ENCODE data around the gene IL1RAPL2. TPM values are rescaled to one million over a fixed set of nuclear protein-coding genes. Genes with fewer than 3 reads are reported as not detected.

Gene IL1RAPL2
- total and polyA plus RNA-seq, 2 of the 8 experiments (the other 6 are each of a cell fraction or from before 2014, with no cell fraction given) = 0.20 to 1.3 TPM

DNA sequence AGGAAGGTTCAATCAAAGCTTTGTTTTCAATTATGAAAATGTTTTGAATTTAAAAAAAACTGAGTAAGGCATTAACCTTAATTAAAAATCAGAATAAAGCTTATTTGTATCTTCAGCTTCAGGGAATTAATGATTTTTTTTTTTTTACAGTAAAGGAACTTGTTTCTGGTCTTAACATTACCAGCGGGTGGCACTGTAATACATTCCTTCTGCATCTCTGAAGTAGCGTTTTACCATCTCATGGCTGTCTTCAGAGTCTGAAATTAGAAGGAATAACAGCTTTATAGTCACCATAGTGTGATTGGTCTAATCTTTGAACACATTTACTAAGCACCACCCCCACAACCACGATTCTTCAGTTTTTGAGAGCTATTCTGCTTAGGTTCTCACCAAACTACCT lies 102.6 kb downstream of the IL1RAPL2 start:
- Histone ChIP-seq H2BK12ac (ENCODE audit: low read depth, low read length) (no peak overlapping the region), H3K9ac (replicated peaks in 1 of 4; ENCODE audit: extremely low read depth in 1 of 4, low read depth in 3 of 4, low read length in 3 of 4) (no peak overlapping the region), H3K79me1 (ENCODE audit: low read depth, low read length) (no peaks in the 10 kb centered on the region), H3K36me3 (ENCODE audit: control insufficient read depth in 2 of 4, insufficient read depth in 4 of 4, low read length in 3 of 4) (no peaks in the 10 kb centered on the region), H3K23ac (ENCODE audit: insufficient read length) (no peak overlapping the region), H4K91ac (replicated peaks; ENCODE audit: insufficient read length, low read length) (no peak overlapping the region), H3K79me2 (ENCODE audit: control insufficient read depth in 1 of 2, insufficient read depth in 2 of 2, low read length in 2 of 2) (no peaks in the 10 kb centered on the region), H3K4me2 (ENCODE audit: insufficient read depth in 1 of 2, low read depth in 2 of 2, low read length in 2 of 2) (no peak overlapping the region), H2BK15ac (ENCODE audit: low read length) (no peak overlapping the region), H3K27ac (ENCODE audit: low read depth, low read length) (no peak overlapping the region), H3K27me3 (replicated peaks in 1 of 4; ENCODE audit: control insufficient read depth in 3 of 4, extremely low read depth in 1 of 4, insufficient read depth in 3 of 4, low read length in 3 of 4) (no peaks in the 10 kb centered on the region), H2BK20ac (ENCODE audit: low read length) (no peak overlapping the region), H2BK5ac (ENCODE audit: low read depth, low read length) (no peak overlapping the region), H2AK5ac (ENCODE audit: low read depth, low read length) (no peak overlapping the region), H3K9me3 (ENCODE audit: insufficient read depth in 2 of 2, low read depth in 1 of 2, low read length in 1 of 2) (no peaks in the 10 kb centered on the region), H3K4ac (replicated peaks; ENCODE audit: insufficient read length, low read depth, low read length) (no peak overlapping the region), H3K14ac (ENCODE audit: insufficient read length) (no peak overlapping the region), H2AFZ (ENCODE audit: low read length) (no peak overlapping the region), H4K8ac (ENCODE audit: extremely low read depth, insufficient read depth, low read length) (no peak overlapping the region), H4K20me1 (replicated peaks in 1 of 2; ENCODE audit: control insufficient read depth in 1 of 2, insufficient read depth in 2 of 2, low read length in 2 of 2) (no peaks in the 10 kb centered on the region), H3K23me2 (ENCODE audit: low read depth, low read length) (no peaks in the 10 kb centered on the region), H3K56ac (replicated peaks; ENCODE audit: insufficient read length, low read depth, low read length) (no peak overlapping the region), H2BK120ac (replicated peaks; ENCODE audit: low read depth, low read length) (no peak overlapping the region), H3K4me1 (replicated peaks in 1 of 4; ENCODE audit: control insufficient read depth in 3 of 4, insufficient read depth in 4 of 4, low read length in 3 of 4) (no peaks in the 10 kb centered on the region), H3K18ac (ENCODE audit: extremely low read depth, low read length) (no peak overlapping the region), H3K4me3 (ENCODE audit: extremely low read depth in 1 of 4, insufficient read depth in 2 of 4, low read depth in 3 of 4, low read length in 4 of 4) (no peak overlapping the region), H4K5ac (ENCODE audit: insufficient read length, low read depth, low read length) (no peak overlapping the region)
- CTCF ChIA-PET (ENCODE audit: partially characterized antibody) = interaction anchor here (0.6 to 2.0 kb wide), 13 partner anchors 13 to 1240 kb away, joined by 3 to 6 read pairs (median 3); partner anchors contain the start of gene IL1RAPL2
- DNase-seq (ENCODE audit: low read depth in 1 of 2, low spot score in 2 of 2) (no peak), FAIRE-seq (peak; percentile 82)
- POLR2A ChIA-PET (ENCODE audit: partially characterized antibody) = no interaction called here
- TF ChIP-seq KDM4A (IDR thresholded peaks at IDR 0.05; ENCODE audit: low read depth, low read length, severe bottlenecking) = no peak
- no peak for TF ChIP-seq GABPA (IDR thresholded peaks at IDR 0.05; ENCODE audit: borderline replicate concordance, insufficient read depth, low read length)
- peak; percentile 34 to 41 for TF ChIP-seq RAD21 (IDR thresholded peaks at IDR 0.05 in 1 of 2, conservative IDR thresholded peaks at IDR 0.05 in 1 of 2; ENCODE audit: low read depth in 2 of 2, low read length in 2 of 2)
- TF ChIP-seq, protein P1, sequence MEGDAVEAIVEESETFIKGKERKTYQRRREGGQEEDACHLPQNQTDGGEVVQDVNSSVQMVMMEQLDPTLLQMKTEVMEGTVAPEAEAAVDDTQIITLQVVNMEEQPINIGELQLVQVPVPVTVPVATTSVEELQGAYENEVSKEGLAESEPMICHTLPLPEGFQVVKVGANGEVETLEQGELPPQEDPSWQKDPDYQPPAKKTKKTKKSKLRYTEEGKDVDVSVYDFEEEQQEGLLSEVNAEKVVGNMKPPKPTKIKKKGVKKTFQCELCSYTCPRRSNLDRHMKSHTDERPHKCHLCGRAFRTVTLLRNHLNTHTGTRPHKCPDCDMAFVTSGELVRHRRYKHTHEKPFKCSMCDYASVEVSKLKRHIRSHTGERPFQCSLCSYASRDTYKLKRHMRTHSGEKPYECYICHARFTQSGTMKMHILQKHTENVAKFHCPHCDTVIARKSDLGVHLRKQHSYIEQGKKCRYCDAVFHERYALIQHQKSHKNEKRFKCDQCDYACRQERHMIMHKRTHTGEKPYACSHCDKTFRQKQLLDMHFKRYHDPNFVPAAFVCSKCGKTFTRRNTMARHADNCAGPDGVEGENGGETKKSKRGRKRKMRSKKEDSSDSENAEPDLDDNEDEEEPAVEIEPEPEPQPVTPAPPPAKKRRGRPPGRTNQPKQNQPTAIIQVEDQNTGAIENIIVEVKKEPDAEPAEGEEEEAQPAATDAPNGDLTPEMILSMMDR (IDR thresholded peaks at IDR 0.05; ENCODE audit: control extremely low read depth in 1 of 3, insufficient read depth in 1 of 3, low read depth in 1 of 3, low read length in 3 of 3) = peak in 2 of 3 experiments; percentile 4 to 10; a peak in 2 of 4 replicates
- WGBS, 2 experiments (ENCODE audit: extremely low coverage in 1 of 2, insufficient coverage in 1 of 2, insufficient read length in 1 of 2, insufficient replicate concordance in 2 of 2, low coverage in 1 of 2, low lambda C conversion rate in 2 of 2, missing lambda C conversion rate in 1 of 2) = 45% methylated on average over 3 of the region's 3 CpGs; no CpG with 5 or more reads in 1 of the 2 experiments

All from H1 (cell line).